Activated CD4-positive, alpha-beta memory T cell treated with anti-CD3 and anti-CD28 coated beads for 36 hours (primary cell): ENCODE measurements around the gene PRKAG1. TPM values are rescaled to one million over a fixed set of nuclear protein-coding genes. Genes with fewer than 3 reads are reported as not detected.
A peak's percentile ranks its signal among the peaks of the same experiment; 100 is the strongest.

Experiments used
- CTCF ChIA-PET: fragments of 350-600 bp; sonication (Branson Sonifier 250); formaldehyde crosslinking; loops from one replicate; lab custom pipeline; 2021; ENCODE audit warnings: antibody characterized with exemption, inconsistent platforms; lab: Charles Lee
- POLR2A ChIA-PET: fragments of 350-600 bp; sonication (Branson Sonifier 250); formaldehyde crosslinking; loops from one replicate; lab custom pipeline; 2021; ENCODE audit warnings: antibody characterized with exemption; lab: Charles Lee
- DNase-seq: peaks from one replicate; pipeline ENCODE4 v3.0.0-alpha.2; 2020
- H3K27ac Mint-ChIP-seq: one replicate; pipeline ENCODE4 v1.8.0; 2021; ENCODE audit warnings: mixed read lengths
- H3K27me3 Mint-ChIP-seq: one replicate; pipeline ENCODE4 v1.8.0; 2021; ENCODE audit warnings: mixed read lengths
- H3K36me3 Mint-ChIP-seq: one replicate; pipeline ENCODE4 v1.8.0; 2021; ENCODE audit warnings: mixed read lengths
- H3K4me1 Mint-ChIP-seq: one replicate; pipeline ENCODE4 v1.8.0; 2021; ENCODE audit warnings: low read depth, mixed read lengths
- H3K4me3 Mint-ChIP-seq: one replicate; pipeline ENCODE4 v1.8.0; 2021; ENCODE audit warnings: mild to moderate bottlenecking, mixed read lengths
- H3K9me3 Mint-ChIP-seq: one replicate; pipeline ENCODE4 v1.8.0; 2021; ENCODE audit warnings: mixed read lengths
- intact Hi-C: fragments of 100-400 bp; cut with micrococcal nuclease; formaldehyde crosslinking; loops from one replicate; pipeline ENCODE4 v1.15.1; 2023
- total RNA-seq, 2 experiments: library from RNA; stranded (reverse); gene quantifications; one replicate each; pipeline ENCODE4 v1.2.3, GENCODE V29; 2021

PRKAG1 gene
- total RNA-seq, 2 experiments from 2014 or later, result 52.0 to 55.8 TPM

- CTCF ChIA-PET, result interaction anchor here (2.3 to 15.5 kb wide), 3 partner anchors 12 to 118 kb away, joined by 5 to 202 read pairs (median 9); partner anchors contain the start of gene WNT1
- DNase-seq, result no peak
- intact Hi-C loops, result loop anchor here (1.0 kb wide), 1 partner anchor 14 kb away; the partner anchor contains the start of gene ARF3
- no peak overlapping the region for H3K27ac Mint-ChIP-seq
- POLR2A ChIA-PET, result no interaction called here
- no peaks in the 10 kb centered on the region for H3K36me3 Mint-ChIP-seq
- H3K4me1 Mint-ChIP-seq, result peaks cover 37% of the 10 kb centered on the region
- H3K27me3 Mint-ChIP-seq, result peaks cover 42% of the 10 kb centered on the region
- H3K9me3 Mint-ChIP-seq, result no peaks in the 10 kb centered on the region
- H3K4me3 Mint-ChIP-seq, result no peak overlapping the region
Measured at GRCh38 chr12:48970702-48971334, 47.8 kb downstream of the PRKAG1 start.

DNA sequence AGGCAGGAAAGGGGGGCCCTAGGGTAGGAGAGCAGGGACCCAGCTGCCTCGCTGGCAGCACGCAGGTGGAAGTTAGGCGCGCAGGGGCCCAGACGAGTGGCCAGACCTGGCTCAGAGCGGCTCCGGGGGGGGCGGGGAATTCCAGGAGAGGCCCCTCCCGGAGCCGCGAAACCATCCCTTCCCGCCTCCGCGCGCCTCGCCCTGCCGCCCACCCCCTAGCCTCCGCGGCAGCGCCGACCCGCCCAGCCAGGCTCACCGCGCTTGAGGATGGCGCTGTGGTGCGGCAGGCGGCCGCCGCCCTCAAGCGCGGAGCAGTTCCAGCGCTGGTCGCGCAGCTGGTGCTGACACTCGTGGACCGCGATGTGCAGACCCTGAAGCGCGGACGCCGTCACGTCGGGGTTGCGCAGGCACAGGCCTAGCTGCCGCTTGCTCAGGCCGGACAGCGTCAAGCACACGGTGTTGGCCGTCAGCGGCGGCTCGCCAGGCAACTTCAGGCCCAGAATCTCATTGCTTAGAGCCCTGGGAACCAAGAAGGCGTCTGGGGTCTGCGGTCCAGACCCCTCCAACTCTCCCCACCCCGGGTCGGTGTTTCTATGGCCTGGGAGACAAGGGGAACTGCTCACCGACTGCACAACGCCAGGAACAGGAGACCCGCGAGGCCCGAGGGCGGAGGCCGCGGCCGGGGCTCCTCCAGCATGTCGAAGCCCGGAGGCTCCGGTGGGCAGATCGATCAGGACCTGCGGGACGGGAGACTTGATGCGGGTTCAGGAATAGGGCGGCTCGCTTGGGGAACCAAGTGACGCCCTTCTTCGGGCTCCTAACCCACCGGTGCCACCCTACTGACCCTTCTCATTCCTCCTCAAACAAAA, 48.5 kb downstream of the PRKAG1 start:
- ChIA-PET CTCF (interaction anchor here (1.3 to 15.5 kb wide), 5 partner anchors 12 to 118 kb away, joined by 4 to 202 read pairs (median 7); partner anchors contain the start of gene WNT1), POLR2A (interaction anchor here (1.0 to 1.5 kb wide), 3 partner anchors 10 to 18 kb away, joined by 3 read pairs; no protein-coding TSS in a partner anchor)
- no peak overlapping the region for H3K4me3 Mint-ChIP-seq
- peak; percentile 49 for DNase-seq
- no peaks in the 10 kb centered on the region for H3K9me3 Mint-ChIP-seq
- peaks cover 40% of the 10 kb centered on the region for H3K27me3 Mint-ChIP-seq
- H3K4me1 Mint-ChIP-seq, result peaks cover 37% of the 10 kb centered on the region
- no peaks in the 10 kb centered on the region for H3K36me3 Mint-ChIP-seq
- H3K27ac Mint-ChIP-seq, result no peak overlapping the region
- intact Hi-C loops, result no loop called here

- CTCF ChIA-PET, result interaction anchor here (0.6 to 15.5 kb wide), 8 partner anchors 12 to 624 kb away, joined by 3 to 202 read pairs (median 6); partner anchors contain the start of genes ARF3 and WNT1
- POLR2A ChIA-PET, result interaction anchor here (1.0 to 1.5 kb wide), 4 partner anchors 10 to 17 kb away, joined by 3 to 6 read pairs (median 3); partner anchors contain the start of gene ARF3
- no peak for DNase-seq
- Mint-ChIP-seq H3K27ac (no peak overlapping the region), H3K4me3 (no peak overlapping the region), H3K27me3 (peaks cover 36% of the 10 kb centered on the region), H3K4me1 (peaks cover 37% of the 10 kb centered on the region), H3K36me3 (no peaks in the 10 kb centered on the region), H3K9me3 (no peaks in the 10 kb centered on the region)
- intact Hi-C loops, result no loop called here
Measured at GRCh38 chr12:48969160-48969771, 49.3 kb downstream of the PRKAG1 start.

DNA sequence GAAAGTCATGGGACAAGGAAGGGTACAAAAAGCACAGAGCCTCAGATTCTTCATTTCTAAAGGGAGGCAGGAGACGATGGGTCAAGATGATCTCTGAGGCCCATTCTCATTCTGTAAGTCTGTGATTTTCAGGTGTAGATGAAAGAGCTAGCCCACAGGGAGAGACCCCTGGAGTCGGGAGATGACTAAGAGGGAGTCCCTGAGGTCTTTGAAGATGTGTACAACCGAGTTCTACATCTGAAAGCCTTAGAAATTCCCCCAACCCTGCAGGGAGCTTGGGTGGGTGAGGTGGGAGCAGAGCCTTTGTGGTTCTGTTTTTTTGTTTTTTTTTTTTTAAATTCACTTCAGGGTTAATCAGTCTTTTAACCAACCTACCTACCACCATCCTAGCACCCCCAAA, 50.1 kb downstream of the PRKAG1 start:
- peaks cover 33% of the 10 kb centered on the region for H3K27me3 Mint-ChIP-seq
- no peak overlapping the region for H3K27ac Mint-ChIP-seq
- H3K9me3 Mint-ChIP-seq, result no peaks in the 10 kb centered on the region
- H3K4me3 Mint-ChIP-seq, result no peak overlapping the region
- DNase-seq, result no peak
- intact Hi-C loops, result no loop called here
- H3K36me3 Mint-ChIP-seq, result no peaks in the 10 kb centered on the region
- ChIA-PET CTCF (interaction anchor here (0.8 to 15.5 kb wide), 6 partner anchors 10 to 120 kb away, joined by 3 to 202 read pairs (median 6); partner anchors contain the start of genes ARF3 and WNT1), POLR2A (interaction anchor here (0.7 to 1.5 kb wide), 3 partner anchors 11 to 116 kb away, joined by 3 to 6 read pairs (median 4); partner anchors contain the start of genes ARF3 and DDX23)
- H3K4me1 Mint-ChIP-seq, result peaks cover 37% of the 10 kb centered on the region

DNA sequence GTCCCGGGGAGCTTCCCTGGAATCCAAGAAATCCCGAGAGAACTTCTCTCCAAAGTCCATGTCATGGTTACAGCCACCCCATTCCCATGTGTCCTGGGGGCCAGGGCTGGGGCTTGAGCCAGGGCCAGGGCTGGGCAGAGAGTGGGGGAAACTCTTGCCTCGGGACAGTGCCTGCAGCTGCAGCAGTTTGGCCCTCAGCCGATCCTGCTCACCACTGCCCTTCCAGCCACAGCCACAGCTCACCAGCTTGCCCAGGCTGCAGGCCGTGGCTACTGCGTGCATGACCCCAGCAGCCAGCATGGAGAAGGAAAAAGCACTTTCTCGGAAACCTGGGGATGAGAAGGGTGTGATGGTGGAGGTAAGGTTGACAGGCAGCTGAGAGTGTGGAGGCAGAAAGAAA, 50.6 kb downstream of the PRKAG1 start:
- ChIA-PET CTCF (interaction anchor here (0.8 to 15.5 kb wide), 4 partner anchors 9 to 24 kb away, joined by 3 to 202 read pairs (median 5); partner anchors contain the start of genes ARF3 and WNT1), POLR2A (interaction anchor here (0.7 to 1.4 kb wide), 2 partner anchors 11 to 116 kb away, joined by 4 to 6 read pairs; partner anchors contain the start of genes ARF3 and DDX23)
- Mint-ChIP-seq H3K4me1 (peaks cover 37% of the 10 kb centered on the region), H3K27ac (no peak overlapping the region), H3K36me3 (no peaks in the 10 kb centered on the region), H3K27me3 (peaks cover 28% of the 10 kb centered on the region), H3K4me3 (no peak overlapping the region), H3K9me3 (no peaks in the 10 kb centered on the region)
- no peak for DNase-seq
- intact Hi-C loops, result no loop called here

GRCh38 chr12:48966177-48966895, 52.2 kb downstream of the PRKAG1 start:
- DNase-seq, result no peak
- Mint-ChIP-seq H3K36me3 (no peaks in the 10 kb centered on the region), H3K27ac (no peak overlapping the region), H3K9me3 (no peaks in the 10 kb centered on the region), H3K27me3 (peaks cover 13% of the 10 kb centered on the region), H3K4me3 (no peak overlapping the region), H3K4me1 (peaks cover 24% of the 10 kb centered on the region)
- ChIA-PET POLR2A (interaction anchor here (1.1 kb wide), 1 partner anchor 9 kb away, joined by 3 read pairs; the partner anchor contains the start of gene ARF3), CTCF (interaction anchor here (0.8 to 15.5 kb wide), 3 partner anchors 16 to 77 kb away, joined by 3 to 202 read pairs (median 3); partner anchors contain the start of gene WNT1)
- intact Hi-C loops, result no loop called here

- no peak for DNase-seq
- intact Hi-C loops, result no loop called here
- CTCF ChIA-PET, result interaction anchor here (0.7 to 15.5 kb wide), 2 partner anchors 17 to 75 kb away, joined by 3 to 202 read pairs; partner anchors contain the start of gene WNT1
- POLR2A ChIA-PET, result interaction anchor here (1.1 kb wide), 1 partner anchor 8 kb away, joined by 3 read pairs; the partner anchor contains the start of gene ARF3
- Mint-ChIP-seq H3K27ac (no peak overlapping the region), H3K27me3 (peaks cover 4% of the 10 kb centered on the region), H3K4me1 (peaks cover 14% of the 10 kb centered on the region), H3K36me3 (no peaks in the 10 kb centered on the region), H3K9me3 (no peaks in the 10 kb centered on the region), H3K4me3 (no peak overlapping the region)
Measured at GRCh38 chr12:48965298-48965838, 53.2 kb downstream of the PRKAG1 start.

- no peak for DNase-seq
- intact Hi-C loops, result no loop called here
- H3K36me3 Mint-ChIP-seq, result no peaks in the 10 kb centered on the region
- H3K4me3 Mint-ChIP-seq, result no peak overlapping the region
- no peaks in the 10 kb centered on the region for H3K9me3 Mint-ChIP-seq
- H3K27ac Mint-ChIP-seq, result no peak overlapping the region
- peaks cover 5% of the 10 kb centered on the region for H3K4me1 Mint-ChIP-seq
- POLR2A ChIA-PET, result no interaction called here
- CTCF ChIA-PET, result interaction anchor here (15.5 kb wide), 1 partner anchor 21 kb away, joined by 202 read pairs; the partner anchor contains the start of gene WNT1
- H3K27me3 Mint-ChIP-seq, result no peaks in the 10 kb centered on the region
Measured at GRCh38 chr12:48961801-48962200, 56.8 kb downstream of the PRKAG1 start.

- Mint-ChIP-seq H3K4me1 (peaks cover 7% of the 10 kb centered on the region), H3K9me3 (no peaks in the 10 kb centered on the region), H3K27me3 (no peaks in the 10 kb centered on the region), H3K4me3 (no peak overlapping the region), H3K36me3 (peaks cover under 1% of the 10 kb centered on the region), H3K27ac (no peak overlapping the region)
- CTCF ChIA-PET, result interaction anchor here (1.5 to 15.5 kb wide), 2 partner anchors 21 to 108 kb away, joined by 3 to 202 read pairs; partner anchors contain the start of gene WNT1
- POLR2A ChIA-PET, result no interaction called here
- intact Hi-C loops, result no loop called here
- DNase-seq, result no peak
Measured at GRCh38 chr12:48961331-48961730, 57.2 kb downstream of the PRKAG1 start.

GRCh38 chr12:48960834-48961233, 57.7 kb downstream of the PRKAG1 start:
- POLR2A ChIA-PET, result no interaction called here
- no peak overlapping the region for H3K4me3 Mint-ChIP-seq
- CTCF ChIA-PET, result interaction anchor here (1.5 to 15.5 kb wide), 2 partner anchors 22 to 108 kb away, joined by 3 to 202 read pairs; partner anchors contain the start of gene WNT1
- H3K36me3 Mint-ChIP-seq, result peaks cover 4% of the 10 kb centered on the region
- no peaks in the 10 kb centered on the region for H3K27me3 Mint-ChIP-seq
- intact Hi-C loops, result no loop called here
- no peaks in the 10 kb centered on the region for H3K9me3 Mint-ChIP-seq
- DNase-seq, result no peak
- H3K4me1 Mint-ChIP-seq, result peaks cover 12% of the 10 kb centered on the region
- H3K27ac Mint-ChIP-seq, result no peak overlapping the region
